ENCODE data around the gene PLIN5.

PLIN5 gene

GRCh38 chr19:4505570-4506448, 29.2 kb downstream of the PLIN5 start:
- DNase-seq (ENCODE audit: low read depth), result no peak
- H3K4me3 ChIP-seq (ENCODE audit: low read length), result no peak overlapping the region
- no peak for TF ChIP-seq CTCF (conservative IDR thresholded peaks at IDR 0.05; ENCODE audit: low read depth, low read length)

- no peak for DNase-seq (ENCODE audit: low read depth)
- no peak overlapping the region for H3K4me3 ChIP-seq (ENCODE audit: low read length)
- TF ChIP-seq CTCF (conservative IDR thresholded peaks at IDR 0.05; ENCODE audit: low read depth, low read length), result no peak
These were observed 30.0 kb downstream of the PLIN5 start for GRCh38 chr19:4504891-4505569.

GRCh38 chr19:4504297-4504701, 30.7 kb downstream of the PLIN5 start:
- DNase-seq (ENCODE audit: low read depth), result no peak
- no peak overlapping the region for H3K4me3 ChIP-seq (ENCODE audit: low read length)
- no peak for TF ChIP-seq CTCF (conservative IDR thresholded peaks at IDR 0.05; ENCODE audit: low read depth, low read length)

GRCh38 chr19:4503825-4504170, 31.2 kb downstream of the PLIN5 start:
- no peak for DNase-seq (ENCODE audit: low read depth)

GRCh38 chr19:4503132-4503824, 31.7 kb downstream of the PLIN5 start:
- TF ChIP-seq CTCF (conservative IDR thresholded peaks at IDR 0.05; ENCODE audit: low read depth, low read length), result no peak
- DNase-seq (ENCODE audit: low read depth), result no peak

More at GRCh38 chr19:4503825-4504170, 31.2 kb downstream of the PLIN5 start:
- no peak for TF ChIP-seq CTCF (conservative IDR thresholded peaks at IDR 0.05; ENCODE audit: low read depth, low read length)
- H3K4me3 ChIP-seq (ENCODE audit: low read length), result no peak overlapping the region

GRCh38 chr19:4502282-4503131, 32.5 kb downstream of the PLIN5 start:
- TF ChIP-seq CTCF (conservative IDR thresholded peaks at IDR 0.05; ENCODE audit: low read depth, low read length), result no peak
- H3K4me3 ChIP-seq (ENCODE audit: low read length), result no peak overlapping the region

More at GRCh38 chr19:4503132-4503824, 31.7 kb downstream of the PLIN5 start:
- no peak overlapping the region for H3K4me3 ChIP-seq (ENCODE audit: low read length)

More at GRCh38 chr19:4502282-4503131, 32.5 kb downstream of the PLIN5 start:
- DNase-seq (ENCODE audit: low read depth), result no peak

Data from retinal pigment epithelial cell (primary cell).